ENCODE results near the gene SLC9A9. TPM values are rescaled to one million over a fixed set of nuclear protein-coding genes. Genes with fewer than 3 reads are reported as not detected.
A peak's percentile ranks its signal among the peaks of the same experiment; 100 is the strongest.
"Not testable (repeated sequence)": the region's sequence is repeated elsewhere in the genome, so short reads cannot be mapped to it uniquely, and the experiment has no call there.

The SLC9A9 gene
- total and polyA plus RNA-seq, 4 donors: 12.0 to 39.7 (median 19.1) TPM

GRCh38 chr3:143695333-143695732 lies 152.9 kb downstream of the SLC9A9 start:
- H3K27ac ChIP-seq (ENCODE audit: low read depth, low read length); DNase-seq (ENCODE audit: low read depth in 4 of 6, low spot score in 6 of 6); H3K9me3 ChIP-seq (ENCODE audit: control insufficient read depth, insufficient read depth, low read length); H3K4me3 ChIP-seq (ENCODE audit: low read depth, low read length); H3K27me3 ChIP-seq (ENCODE audit: control insufficient read depth, insufficient read depth, low read length); H3K36me3 ChIP-seq (ENCODE audit: control insufficient read depth, insufficient read depth, low read length); H3K4me1 ChIP-seq (ENCODE audit: control insufficient read depth, insufficient read depth, low read length): not testable (repeated sequence)
- no CpG with 5 or more reads among the region's 2 CpGs for WGBS (ENCODE audit: insufficient coverage)

- H3K4me3 ChIP-seq (ENCODE audit: low read depth, low read length): no peak overlapping the region
- DNase-seq (ENCODE audit: low read depth in 4 of 6, low spot score in 6 of 6): no peak
- no peak overlapping the region for H3K27ac ChIP-seq (ENCODE audit: low read depth, low read length)
- no CpG with 5 or more reads among the region's 1 CpG for WGBS (ENCODE audit: insufficient coverage)
- H3K36me3 ChIP-seq (ENCODE audit: control insufficient read depth, insufficient read depth, low read length): no peaks in the 10 kb centered on the region
- no peaks in the 10 kb centered on the region for H3K4me1 ChIP-seq (ENCODE audit: control insufficient read depth, insufficient read depth, low read length)
- H3K27me3 ChIP-seq (ENCODE audit: control insufficient read depth, insufficient read depth, low read length): no peaks in the 10 kb centered on the region
- no peaks in the 10 kb centered on the region for H3K9me3 ChIP-seq (ENCODE audit: control insufficient read depth, insufficient read depth, low read length)
These were observed 154.8 kb downstream of the SLC9A9 start for GRCh38 chr3:143693506-143693905.

GRCh38 chr3:143686638-143687197 lies 161.6 kb downstream of the SLC9A9 start:
- H3K36me3 ChIP-seq (ENCODE audit: control insufficient read depth, insufficient read depth, low read length): no peaks in the 10 kb centered on the region
- H3K4me3 ChIP-seq (ENCODE audit: low read depth, low read length): no peak overlapping the region
- H3K27ac ChIP-seq (ENCODE audit: low read depth, low read length): no peak overlapping the region
- WGBS (ENCODE audit: insufficient coverage): 56% methylated on average over 3 of the region's 5 CpGs
- no peaks in the 10 kb centered on the region for H3K9me3 ChIP-seq (ENCODE audit: control insufficient read depth, insufficient read depth, low read length)
- no peaks in the 10 kb centered on the region for H3K4me1 ChIP-seq (ENCODE audit: control insufficient read depth, insufficient read depth, low read length)
- H3K27me3 ChIP-seq (ENCODE audit: control insufficient read depth, insufficient read depth, low read length): no peaks in the 10 kb centered on the region
- no peak for DNase-seq (ENCODE audit: low read depth in 4 of 6, low spot score in 6 of 6)

GRCh38 chr3:143685491-143685890 lies 162.8 kb downstream of the SLC9A9 start:
- WGBS (ENCODE audit: insufficient coverage): no CpG with 5 or more reads among the region's 1 CpG
- H3K4me3 ChIP-seq (ENCODE audit: low read depth, low read length): no peak overlapping the region
- no peaks in the 10 kb centered on the region for H3K4me1 ChIP-seq (ENCODE audit: control insufficient read depth, insufficient read depth, low read length)
- no peaks in the 10 kb centered on the region for H3K9me3 ChIP-seq (ENCODE audit: control insufficient read depth, insufficient read depth, low read length)
- no peaks in the 10 kb centered on the region for H3K36me3 ChIP-seq (ENCODE audit: control insufficient read depth, insufficient read depth, low read length)
- no peaks in the 10 kb centered on the region for H3K27me3 ChIP-seq (ENCODE audit: control insufficient read depth, insufficient read depth, low read length)
- H3K27ac ChIP-seq (ENCODE audit: low read depth, low read length): no peak overlapping the region
- no peak for DNase-seq (ENCODE audit: low read depth in 4 of 6, low spot score in 6 of 6)

GRCh38 chr3:143677430-143677829 lies 170.8 kb downstream of the SLC9A9 start:
- no peak for DNase-seq (ENCODE audit: low read depth in 4 of 6, low spot score in 6 of 6)
- Histone ChIP-seq H3K4me1 (ENCODE audit: control insufficient read depth, insufficient read depth, low read length) (no peaks in the 10 kb centered on the region), H3K9me3 (ENCODE audit: control insufficient read depth, insufficient read depth, low read length) (peaks cover 4% of the 10 kb centered on the region), H3K27me3 (ENCODE audit: control insufficient read depth, insufficient read depth, low read length) (no peaks in the 10 kb centered on the region), H3K4me3 (ENCODE audit: low read depth, low read length) (no peak overlapping the region), H3K36me3 (ENCODE audit: control insufficient read depth, insufficient read depth, low read length) (no peaks in the 10 kb centered on the region), H3K27ac (ENCODE audit: low read depth, low read length) (no peak overlapping the region)

- Histone ChIP-seq H3K27ac (ENCODE audit: low read depth, low read length) (no peak overlapping the region), H3K36me3 (ENCODE audit: control insufficient read depth, insufficient read depth, low read length) (no peaks in the 10 kb centered on the region), H3K27me3 (ENCODE audit: control insufficient read depth, insufficient read depth, low read length) (no peaks in the 10 kb centered on the region), H3K4me1 (ENCODE audit: control insufficient read depth, insufficient read depth, low read length) (no peaks in the 10 kb centered on the region), H3K9me3 (ENCODE audit: control insufficient read depth, insufficient read depth, low read length) (peaks cover 4% of the 10 kb centered on the region), H3K4me3 (ENCODE audit: low read depth, low read length) (no peak overlapping the region)
- WGBS (ENCODE audit: insufficient coverage): no CpG with 5 or more reads among the region's 3 CpGs
- no peak for DNase-seq (ENCODE audit: low read depth in 4 of 6, low spot score in 6 of 6)
These were observed 171.5 kb downstream of the SLC9A9 start for GRCh38 chr3:143676747-143677146.

GRCh38 chr3:143676021-143676420 lies 172.2 kb downstream of the SLC9A9 start:
- Histone ChIP-seq H3K27me3 (ENCODE audit: control insufficient read depth, insufficient read depth, low read length) (no peaks in the 10 kb centered on the region), H3K27ac (ENCODE audit: low read depth, low read length) (no peak overlapping the region), H3K36me3 (ENCODE audit: control insufficient read depth, insufficient read depth, low read length) (no peaks in the 10 kb centered on the region), H3K4me3 (ENCODE audit: low read depth, low read length) (no peak overlapping the region), H3K9me3 (ENCODE audit: control insufficient read depth, insufficient read depth, low read length) (peaks cover 4% of the 10 kb centered on the region), H3K4me1 (ENCODE audit: control insufficient read depth, insufficient read depth, low read length) (no peaks in the 10 kb centered on the region)
- no peak for DNase-seq (ENCODE audit: low read depth in 4 of 6, low spot score in 6 of 6)
- 88% methylated on average over 3 of the region's 6 CpGs for WGBS (ENCODE audit: insufficient coverage)

GRCh38 chr3:143674100-143674968 lies 173.9 kb downstream of the SLC9A9 start:
- Histone ChIP-seq H3K27ac (ENCODE audit: low read depth, low read length) (no peak overlapping the region), H3K36me3 (ENCODE audit: control insufficient read depth, insufficient read depth, low read length) (no peaks in the 10 kb centered on the region), H3K9me3 (ENCODE audit: control insufficient read depth, insufficient read depth, low read length) (peaks cover 4% of the 10 kb centered on the region), H3K27me3 (ENCODE audit: control insufficient read depth, insufficient read depth, low read length) (no peaks in the 10 kb centered on the region), H3K4me3 (ENCODE audit: low read depth, low read length) (no peak overlapping the region), H3K4me1 (ENCODE audit: control insufficient read depth, insufficient read depth, low read length) (no peaks in the 10 kb centered on the region)
- WGBS (ENCODE audit: insufficient coverage): 0% methylated on average over 6 of the region's 10 CpGs
- peak; percentile 47 to 93 (median 64) for DNase-seq (ENCODE audit: low read depth in 4 of 6, low spot score in 6 of 6)

GRCh38 chr3:143672396-143673165 lies 175.7 kb downstream of the SLC9A9 start:
- Histone ChIP-seq H3K36me3 (ENCODE audit: control insufficient read depth, insufficient read depth, low read length) (no peaks in the 10 kb centered on the region), H3K4me3 (ENCODE audit: low read depth, low read length) (no peak overlapping the region), H3K27ac (ENCODE audit: low read depth, low read length) (no peak overlapping the region), H3K27me3 (ENCODE audit: control insufficient read depth, insufficient read depth, low read length) (no peaks in the 10 kb centered on the region), H3K9me3 (ENCODE audit: control insufficient read depth, insufficient read depth, low read length) (no peaks in the 10 kb centered on the region), H3K4me1 (ENCODE audit: control insufficient read depth, insufficient read depth, low read length) (no peaks in the 10 kb centered on the region)
- DNase-seq (ENCODE audit: low read depth in 4 of 6, low spot score in 6 of 6): peak in 2 of 6 donors; percentile 26 to 78
- no CpG with 5 or more reads among the region's 3 CpGs for WGBS (ENCODE audit: insufficient coverage)
